Stimulated activated CD8-positive, alpha-beta memory T cell treated with anti-CD3 and anti-CD28 coated beads, Interleukin-15, amount 100 ng/mL, for 24 hours (primary cell): ENCODE measurements around the gene MAD1L1.

Experiments
- DNase-seq: peaks from one replicate; pipeline ENCODE4 v3.0.0-alpha.2; 2020; ENCODE audit warnings: low read depth

Gene MAD1L1

GRCh38 chr7:2218444-2218785, 14.3 kb downstream of the MAD1L1 start:
- DNase-seq, result no peak

GRCh38 chr7:2217716-2218443, 14.9 kb downstream of the MAD1L1 start:
- no peak for DNase-seq

- DNase-seq, result no peak
Observed at GRCh38 chr7:2217206-2217605, 15.5 kb downstream of the MAD1L1 start.

DNA sequence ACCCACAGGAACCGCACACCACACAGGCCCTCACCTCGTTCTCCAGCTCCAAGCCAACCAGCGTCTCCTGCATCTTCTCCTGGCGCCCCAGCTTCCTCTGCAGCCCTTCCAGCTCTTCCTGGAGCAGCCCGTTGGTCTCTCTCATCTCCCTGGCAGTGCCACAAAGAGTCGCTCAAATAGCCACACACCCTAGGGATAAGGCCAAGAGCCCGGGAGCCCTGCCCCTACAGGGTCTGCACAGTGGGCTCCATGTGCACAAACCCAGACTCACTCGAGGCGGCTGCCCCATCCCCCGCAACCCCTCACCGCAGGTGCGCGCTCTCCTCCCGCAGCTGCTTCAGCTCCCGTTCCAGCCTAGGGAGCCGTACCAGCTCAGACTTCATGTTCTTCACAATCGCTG, 16.9 kb downstream of the MAD1L1 start:
- DNase-seq, result no peak

DNA sequence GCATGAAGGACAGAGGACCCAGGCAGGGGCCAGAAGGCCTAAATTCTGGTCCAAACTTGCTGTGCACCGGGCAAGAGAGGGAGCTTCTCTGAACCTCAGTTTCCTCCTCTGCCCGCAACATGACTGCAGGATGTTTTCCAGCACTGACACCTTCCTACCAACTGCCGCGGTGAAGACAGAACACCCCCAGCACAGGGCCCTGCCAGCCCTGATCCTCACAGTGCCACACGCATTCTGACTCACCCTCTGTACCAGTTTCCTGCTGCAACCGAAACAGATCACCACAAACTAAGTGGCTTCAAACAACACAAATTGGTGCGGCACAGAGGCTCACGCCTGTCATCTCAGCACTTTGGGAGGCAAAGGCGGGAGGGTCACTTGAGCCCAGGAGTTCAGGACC, 18.1 kb downstream of the MAD1L1 start:
- no peak for DNase-seq

GRCh38 chr7:2213551-2214215, 19.1 kb downstream of the MAD1L1 start:
- DNase-seq, result no peak

DNA sequence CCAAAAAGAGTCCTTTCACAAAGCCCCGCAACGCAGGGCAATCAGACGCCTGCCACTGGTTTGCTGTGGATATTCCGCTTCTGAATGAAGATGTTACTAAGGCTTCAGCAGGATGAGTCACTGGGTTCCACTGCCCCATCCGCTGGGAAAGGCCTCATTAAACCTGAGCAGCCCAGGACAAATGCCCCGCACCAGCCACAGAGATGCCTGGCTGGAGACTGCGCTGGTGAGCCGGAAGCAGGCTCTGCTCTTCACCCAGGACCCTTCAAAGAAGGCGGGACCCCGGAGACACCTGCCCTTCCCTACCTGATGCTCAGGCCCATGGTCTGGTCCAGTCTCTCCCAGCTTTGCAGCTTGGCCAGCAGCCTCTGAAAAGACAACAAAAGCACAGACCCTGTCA, 19.8 kb downstream of the MAD1L1 start:
- DNase-seq, result no peak

DNA sequence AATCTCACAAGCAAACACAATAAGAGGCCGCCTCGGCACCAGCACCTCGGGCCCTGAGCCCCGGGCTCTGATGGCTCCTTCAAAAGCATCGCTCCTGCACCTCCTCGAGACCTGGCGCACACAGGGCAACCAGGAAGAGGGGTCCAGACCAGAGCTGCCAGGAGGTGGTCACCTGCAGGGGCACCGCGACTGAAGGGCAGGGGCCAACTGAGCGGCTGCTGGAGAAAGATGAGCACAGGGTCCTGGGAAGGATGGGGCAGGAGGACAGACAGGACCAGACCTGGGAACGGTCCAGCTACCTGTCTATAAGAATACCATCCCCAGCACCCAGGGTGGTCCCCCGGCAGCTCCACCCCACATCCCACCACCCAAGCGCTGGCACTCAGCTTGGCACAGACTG, 20.8 kb downstream of the MAD1L1 start:
- DNase-seq, result no peak

- no peak for DNase-seq
Observed at GRCh38 chr7:2211259-2211880, 21.4 kb downstream of the MAD1L1 start.

- DNase-seq, result no peak
Observed at GRCh38 chr7:2210551-2211258, 22.0 kb downstream of the MAD1L1 start.

- DNase-seq, result no peak
Observed at GRCh38 chr7:2209961-2210323, 22.8 kb downstream of the MAD1L1 start.

GRCh38 chr7:2209146-2209960, 23.4 kb downstream of the MAD1L1 start:
- DNase-seq, result no peak

- DNase-seq, result no peak
Observed at GRCh38 chr7:2208712-2209111, 24.0 kb downstream of the MAD1L1 start.

- no peak for DNase-seq
Observed at GRCh38 chr7:2205036-2205780, 27.5 kb downstream of the MAD1L1 start.

DNA sequence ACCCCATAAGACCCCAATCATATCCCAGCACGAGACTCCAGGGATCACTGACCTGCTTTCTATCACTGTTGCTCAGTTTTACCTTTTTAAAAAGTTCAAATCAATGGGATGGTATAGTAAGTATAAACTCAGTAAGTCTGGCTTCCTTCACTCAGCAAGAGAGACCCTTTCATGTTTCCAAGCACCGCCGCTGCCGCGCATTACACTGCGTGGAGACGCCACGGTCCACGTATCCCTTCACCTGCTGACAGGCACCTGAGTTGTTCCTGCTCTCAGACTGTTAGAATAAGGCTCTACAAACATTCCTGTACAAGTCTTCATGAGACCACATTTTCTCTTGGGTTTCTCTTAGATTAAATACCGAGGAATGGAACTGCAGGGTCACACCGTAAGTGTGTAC, 28.3 kb downstream of the MAD1L1 start:
- no peak for DNase-seq

DNA sequence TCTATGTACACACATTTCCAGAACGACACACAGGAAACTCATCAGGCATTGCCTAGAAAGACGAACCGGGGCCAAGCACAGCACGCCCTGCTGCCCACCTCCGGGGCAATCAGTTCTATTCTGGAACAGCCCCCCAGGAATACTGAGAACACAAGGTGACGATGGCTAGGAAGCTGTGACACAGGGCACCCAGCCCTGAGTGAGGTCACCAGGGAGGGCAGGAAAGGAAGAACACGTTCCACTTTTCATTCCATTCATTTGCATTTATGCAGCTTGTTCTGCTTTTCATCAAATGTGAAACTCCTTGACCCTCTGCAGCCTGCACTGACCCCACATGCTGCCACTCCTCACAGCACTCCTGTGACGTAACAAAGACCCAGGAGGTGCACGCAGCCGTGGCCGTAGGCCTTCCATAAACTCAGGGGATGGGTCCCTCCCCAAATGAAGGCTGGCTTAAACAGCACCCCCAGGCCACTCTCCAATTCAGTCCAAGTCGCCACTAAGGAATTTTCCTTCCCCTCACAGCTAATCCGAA, 28.9 kb downstream of the MAD1L1 start:
- no peak for DNase-seq

DNA sequence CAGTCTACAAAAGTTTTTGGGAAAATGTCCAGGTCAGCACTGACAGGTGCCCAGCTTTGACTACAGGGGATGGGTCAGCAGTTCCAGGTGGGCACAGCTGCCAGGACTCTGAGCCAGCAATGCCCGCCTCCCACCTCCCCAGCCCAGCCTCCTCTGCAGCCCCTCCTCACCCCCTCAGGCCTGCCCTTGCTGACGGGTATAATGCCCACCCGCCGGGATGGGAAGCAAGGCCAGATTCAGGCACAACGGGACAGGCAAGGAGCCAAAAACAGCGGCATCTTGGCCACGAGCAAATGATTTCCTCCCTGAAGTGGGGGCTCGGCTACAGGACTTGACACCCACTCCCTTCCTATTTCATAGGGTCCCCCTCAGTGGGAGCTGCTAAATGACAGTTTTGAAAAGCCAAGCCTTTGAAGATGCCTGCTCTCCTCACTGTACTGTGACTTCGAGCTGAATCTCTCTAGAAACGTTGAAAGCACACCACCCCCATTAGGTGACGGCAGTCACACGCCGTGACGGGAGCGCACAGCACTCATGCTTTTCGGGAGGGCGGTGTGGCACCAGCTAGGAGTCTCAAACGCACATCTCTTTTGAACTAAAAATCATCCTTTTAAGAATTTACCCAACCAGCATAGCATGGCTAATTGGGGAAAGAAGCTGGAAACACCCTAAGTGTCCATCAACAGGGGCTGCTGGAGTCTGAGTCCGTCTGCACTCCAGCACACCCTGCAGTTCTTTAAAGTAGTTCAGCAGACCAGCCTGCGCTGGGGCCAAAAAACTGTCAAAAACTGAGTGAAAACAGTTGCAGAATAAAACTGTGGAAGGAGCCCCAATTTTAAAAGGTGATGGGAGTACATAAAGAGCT, 29.6 kb downstream of the MAD1L1 start:
- DNase-seq, result no peak

GRCh38 chr7:2202361-2202761, 30.4 kb downstream of the MAD1L1 start:
- DNase-seq, result no peak

- no peak for DNase-seq
Observed at GRCh38 chr7:2201686-2202360, 30.9 kb downstream of the MAD1L1 start.

DNA sequence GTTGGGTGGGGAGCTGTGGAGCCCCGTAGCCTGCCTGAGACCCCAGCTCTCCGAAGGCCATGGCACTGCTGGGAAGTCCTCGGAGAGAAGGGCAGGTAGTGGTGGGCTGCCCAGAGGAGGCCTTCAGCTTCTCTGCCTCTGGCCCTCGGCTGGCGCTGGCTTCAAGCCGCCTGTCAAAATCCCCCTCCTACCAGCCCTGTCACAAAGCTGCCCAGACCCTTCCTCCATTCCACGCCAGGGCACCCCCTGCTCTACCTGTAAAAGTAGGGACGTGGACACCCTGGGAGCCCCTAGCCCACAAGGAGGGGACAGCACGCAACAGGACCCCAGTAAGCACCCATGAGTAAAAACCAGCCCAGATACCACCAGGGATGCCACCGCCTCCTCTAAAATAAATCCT, 31.6 kb downstream of the MAD1L1 start:
- no peak for DNase-seq
